ENCODE data around the gene KIAA1755.

KIAA1755 gene

DNA sequence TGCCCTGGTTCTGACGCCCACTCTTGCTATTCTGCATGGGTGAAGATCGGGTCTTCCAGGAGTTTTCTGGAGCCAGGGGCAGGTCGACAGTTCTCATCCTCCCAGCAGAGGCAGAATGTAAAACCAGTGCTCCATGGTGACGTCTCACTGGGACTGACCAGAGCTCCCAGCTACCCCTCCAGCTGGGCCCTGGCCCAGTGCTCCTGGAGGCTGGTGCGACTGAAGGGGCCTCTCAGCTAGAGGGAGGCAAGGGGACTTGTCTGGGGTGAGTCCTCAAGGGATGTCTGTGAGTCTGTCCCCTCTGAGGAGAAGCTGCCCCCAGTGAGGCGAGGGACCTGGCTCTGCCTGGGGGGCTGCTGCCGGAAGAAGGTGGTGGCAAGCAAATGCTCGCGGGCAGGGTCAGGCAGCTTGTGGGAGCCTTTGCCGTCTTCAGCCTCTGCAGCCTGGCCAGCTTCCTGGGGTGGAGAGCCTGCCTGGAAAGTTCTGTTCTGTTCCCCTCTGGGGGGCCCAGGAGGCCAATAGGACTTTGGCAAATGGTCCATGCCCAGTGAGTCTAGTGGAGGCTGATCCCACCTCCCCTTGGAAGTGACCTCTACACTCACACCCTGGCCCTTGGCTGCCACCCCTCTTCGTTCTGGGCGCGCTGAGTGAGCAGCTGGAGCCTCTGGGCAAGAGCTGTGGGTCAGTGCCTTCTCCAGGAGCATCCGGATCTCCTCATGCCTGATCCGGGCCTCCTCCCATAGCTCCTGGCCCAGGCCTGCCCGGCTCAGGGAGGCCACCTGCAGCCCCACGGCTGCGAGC lies 47.5 kb downstream of the KIAA1755 start:
- Histone ChIP-seq H3K4me3 (ENCODE audit: low read length) (no peak overlapping the region), H3K9me3 (ENCODE audit: control insufficient read depth, insufficient read depth, low read length) (no peaks in the 10 kb centered on the region), H4K20me1 (ENCODE audit: control insufficient read depth, insufficient read depth, low read depth, low read length) (no peaks in the 10 kb centered on the region)

DNA sequence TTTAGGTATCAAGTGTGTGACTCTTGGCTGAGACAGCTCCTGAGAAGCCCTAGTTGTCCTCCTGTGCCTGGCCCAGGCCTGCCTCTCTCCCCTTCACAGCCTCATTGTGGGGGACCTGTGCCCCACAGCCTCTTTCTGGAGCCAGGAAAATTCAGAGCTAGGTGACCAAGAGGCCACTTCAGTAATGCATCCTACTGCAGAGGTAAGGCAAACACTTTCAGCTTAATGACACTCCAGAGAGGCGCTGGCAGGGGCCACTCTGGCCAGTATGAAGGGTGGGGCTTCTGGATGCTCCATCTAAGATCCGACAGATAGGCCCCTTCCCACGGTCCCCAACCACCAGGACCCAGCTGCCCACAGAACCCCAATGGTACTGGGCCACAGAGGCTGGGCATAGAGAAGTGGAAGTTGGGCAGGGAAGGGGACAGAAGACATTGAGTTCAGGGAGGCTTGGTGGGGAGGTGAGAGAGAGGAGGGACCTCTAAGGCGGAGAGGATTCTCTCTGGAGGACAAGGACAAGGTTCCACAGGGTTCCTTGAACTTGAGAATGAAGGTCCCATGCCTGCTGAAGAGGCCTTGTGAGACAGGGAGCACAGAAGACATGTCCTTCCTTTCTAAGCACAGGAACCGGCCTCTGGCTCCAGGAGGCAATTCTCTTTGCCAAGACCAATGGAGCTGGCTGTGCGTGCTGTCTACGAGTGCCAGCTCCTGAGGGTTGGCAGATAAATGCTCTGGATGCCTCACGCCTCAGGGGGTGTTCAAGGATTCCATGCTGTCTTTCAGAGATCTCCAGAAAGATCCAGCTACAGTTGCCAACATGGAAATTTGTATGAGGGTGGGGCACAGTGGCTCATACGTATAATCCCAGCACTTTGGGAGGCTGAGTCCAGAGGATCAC lies 49.1 kb downstream of the KIAA1755 start:
- Histone ChIP-seq H3F3A (ENCODE audit: control insufficient read depth, insufficient read depth) (no peaks in the 10 kb centered on the region), H3K27me3 (ENCODE audit: control insufficient read depth, low read length) (no peaks in the 10 kb centered on the region), H3K4me1 (ENCODE audit: control insufficient read depth, low read length) (no peaks in the 10 kb centered on the region), H3K9me3 (ENCODE audit: control insufficient read depth, insufficient read depth, low read length) (no peaks in the 10 kb centered on the region), H3K27ac (ENCODE audit: low read depth, low read length) (no peak overlapping the region), H3K4me2 (ENCODE audit: low read length) (no peak overlapping the region), H3K36me3 (ENCODE audit: control insufficient read depth, low read length) (no peaks in the 10 kb centered on the region), H3K4me3 (ENCODE audit: low read length) (no peak overlapping the region), H3K9me2 (replicated peaks; ENCODE audit: control insufficient read depth, low read length) (no peaks in the 10 kb centered on the region), H4K20me1 (ENCODE audit: control insufficient read depth, insufficient read depth, low read depth, low read length) (no peaks in the 10 kb centered on the region), H3K79me2 (ENCODE audit: control insufficient read depth, low read length) (no peaks in the 10 kb centered on the region)
- no peak for TF ChIP-seq EZH2phosphoT487 (IDR thresholded peaks at IDR 0.05; ENCODE audit: borderline replicate concordance, low read length)
- TF ChIP-seq, protein P1, sequence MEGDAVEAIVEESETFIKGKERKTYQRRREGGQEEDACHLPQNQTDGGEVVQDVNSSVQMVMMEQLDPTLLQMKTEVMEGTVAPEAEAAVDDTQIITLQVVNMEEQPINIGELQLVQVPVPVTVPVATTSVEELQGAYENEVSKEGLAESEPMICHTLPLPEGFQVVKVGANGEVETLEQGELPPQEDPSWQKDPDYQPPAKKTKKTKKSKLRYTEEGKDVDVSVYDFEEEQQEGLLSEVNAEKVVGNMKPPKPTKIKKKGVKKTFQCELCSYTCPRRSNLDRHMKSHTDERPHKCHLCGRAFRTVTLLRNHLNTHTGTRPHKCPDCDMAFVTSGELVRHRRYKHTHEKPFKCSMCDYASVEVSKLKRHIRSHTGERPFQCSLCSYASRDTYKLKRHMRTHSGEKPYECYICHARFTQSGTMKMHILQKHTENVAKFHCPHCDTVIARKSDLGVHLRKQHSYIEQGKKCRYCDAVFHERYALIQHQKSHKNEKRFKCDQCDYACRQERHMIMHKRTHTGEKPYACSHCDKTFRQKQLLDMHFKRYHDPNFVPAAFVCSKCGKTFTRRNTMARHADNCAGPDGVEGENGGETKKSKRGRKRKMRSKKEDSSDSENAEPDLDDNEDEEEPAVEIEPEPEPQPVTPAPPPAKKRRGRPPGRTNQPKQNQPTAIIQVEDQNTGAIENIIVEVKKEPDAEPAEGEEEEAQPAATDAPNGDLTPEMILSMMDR (IDR thresholded peaks at IDR 0.05; ENCODE audit: low read depth, low read length, poor library complexity, severe bottlenecking): no peak

More for the DNA sequence above, 47.5 kb downstream of the KIAA1755 start:
- Histone ChIP-seq H3K4me1 (ENCODE audit: control insufficient read depth, low read length) (no peaks in the 10 kb centered on the region), H3K9me2 (replicated peaks; ENCODE audit: control insufficient read depth, low read length) (no peaks in the 10 kb centered on the region), H3K36me3 (ENCODE audit: control insufficient read depth, low read length) (no peaks in the 10 kb centered on the region), H3K27ac (ENCODE audit: low read depth, low read length) (no peak overlapping the region), H3K27me3 (ENCODE audit: control insufficient read depth, low read length) (no peaks in the 10 kb centered on the region), H3K79me2 (ENCODE audit: control insufficient read depth, low read length) (no peaks in the 10 kb centered on the region), H3K4me2 (ENCODE audit: low read length) (no peak overlapping the region), H3F3A (ENCODE audit: control insufficient read depth, insufficient read depth) (no peaks in the 10 kb centered on the region)
- TF ChIP-seq, protein P1 (IDR thresholded peaks at IDR 0.05; ENCODE audit: low read depth, low read length, poor library complexity, severe bottlenecking): no peak
- no peak for TF ChIP-seq EZH2phosphoT487 (IDR thresholded peaks at IDR 0.05; ENCODE audit: borderline replicate concordance, low read length)

DNA sequence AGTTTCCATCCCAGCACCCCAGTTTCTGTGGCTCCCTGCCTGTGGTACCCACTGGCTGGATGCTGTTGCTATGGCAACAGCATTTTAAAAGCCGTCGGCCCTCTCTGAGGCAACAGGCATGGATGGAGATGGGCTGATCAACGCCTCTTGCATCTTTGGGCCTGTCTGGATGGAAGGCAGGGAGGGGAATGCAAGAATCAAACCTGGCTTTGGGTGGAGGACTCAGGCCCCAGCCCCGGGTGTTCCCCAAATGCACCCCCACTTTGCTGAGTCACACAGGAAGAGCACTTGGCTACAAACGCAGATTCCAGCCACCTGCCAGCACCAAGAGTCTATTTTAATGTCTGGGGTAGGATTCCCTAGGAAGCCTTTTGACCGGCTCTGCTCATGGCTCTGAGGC lies 49.8 kb downstream of the KIAA1755 start:
- Histone ChIP-seq H3K27ac (ENCODE audit: low read depth, low read length) (no peak overlapping the region), H4K20me1 (ENCODE audit: control insufficient read depth, insufficient read depth, low read depth, low read length) (no peaks in the 10 kb centered on the region), H3K9me3 (ENCODE audit: control insufficient read depth, insufficient read depth, low read length) (no peaks in the 10 kb centered on the region), H3K9me2 (replicated peaks; ENCODE audit: control insufficient read depth, low read length) (no peaks in the 10 kb centered on the region), H3K27me3 (ENCODE audit: control insufficient read depth, low read length) (no peaks in the 10 kb centered on the region), H3K36me3 (ENCODE audit: control insufficient read depth, low read length) (no peaks in the 10 kb centered on the region), H3K4me3 (ENCODE audit: low read length) (no peak overlapping the region), H3K79me2 (ENCODE audit: control insufficient read depth, low read length) (no peaks in the 10 kb centered on the region), H3K4me2 (ENCODE audit: low read length) (no peak overlapping the region), H3K4me1 (ENCODE audit: control insufficient read depth, low read length) (no peaks in the 10 kb centered on the region), H3F3A (ENCODE audit: control insufficient read depth, insufficient read depth) (no peaks in the 10 kb centered on the region)
- TF ChIP-seq EZH2phosphoT487 (IDR thresholded peaks at IDR 0.05; ENCODE audit: borderline replicate concordance, low read length): no peak
- TF ChIP-seq, protein P1 (IDR thresholded peaks at IDR 0.05; ENCODE audit: low read depth, low read length, poor library complexity, severe bottlenecking): no peak

Data from DOHH2 (cell line).